ENCODE results near the gene ACKR2.

DNA sequence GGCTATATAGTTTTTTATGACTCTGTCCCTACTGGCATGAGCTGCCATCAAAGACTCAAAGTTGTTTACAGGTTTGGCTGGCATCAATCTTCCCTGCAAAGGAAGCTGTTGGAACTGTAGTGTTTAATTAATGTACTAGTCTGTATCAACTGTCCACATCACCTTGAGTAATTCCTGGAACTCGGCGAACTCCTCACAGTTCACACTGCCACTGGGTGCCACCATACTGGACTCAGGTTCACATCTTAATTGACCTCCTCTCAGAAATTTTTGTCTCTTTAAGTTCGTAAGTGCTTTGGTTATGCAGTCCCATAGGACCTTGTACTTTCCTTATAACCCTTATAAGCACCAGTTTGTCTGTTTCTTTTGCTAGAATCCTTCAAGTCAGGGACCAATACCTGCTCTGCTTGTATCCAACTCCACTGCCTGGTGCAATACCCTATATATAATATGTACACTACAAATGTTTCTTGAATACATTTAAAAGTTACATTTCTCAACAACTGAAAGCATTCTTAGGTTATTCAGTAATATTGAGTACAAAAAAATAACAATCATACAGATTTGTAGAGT, 8.1 kb upstream of the ACKR2 start:
- TF ChIP-seq CTCF (IDR thresholded peaks at IDR 0.05) (no peak), POLR2A (IDR thresholded peaks at IDR 0.05) (peak; percentile 28)
